ENCODE measurements around the gene TRERF1.

GRCh38 chr6:42281570-42281969 is 170.2 kb downstream of the TRERF1 start:
- TF ChIP-seq CTCF (IDR thresholded peaks at IDR 0.05) (no peak), POLR2A (IDR thresholded peaks at IDR 0.05) (no peak)

All from prostate gland (tissue), 2 donors.